GM18505 (cell line): Measurements from ENCODE around the gene YWHAG.
"Not testable (repeated sequence)": the region's sequence is repeated elsewhere in the genome, so short reads cannot be mapped to it uniquely, and the experiment has no call there.

ENCODE experiments used
- ATAC-seq: cut with Tn5 transposase; IDR thresholded peaks from one replicate; pipeline ENCODE4 v1.9.1; 2021; ENCODE audit not compliant: unreplicated experiment
- POLR2A ChIP-seq: IDR thresholded peaks from 4 replicates; pipeline ENCODE4 v1.6.1; 2011; ENCODE audit warnings: borderline replicate concordance; ENCODE audit not compliant: insufficient read depth, insufficient read length; ENCODE audit errors: extremely low read depth

YWHAG gene

GRCh38 chr7:76393116-76394031 lies 34.6 kb upstream of the YWHAG start:
- TF ChIP-seq POLR2A = peak; percentile 81
- peak; percentile 75 for ATAC-seq

GRCh38 chr7:76392531-76393115 lies 33.8 kb upstream of the YWHAG start:
- ATAC-seq = no peak
- no peak for TF ChIP-seq POLR2A

- ATAC-seq = no peak
These were observed 31.3 kb upstream of the YWHAG start for GRCh38 chr7:76390092-76390491.

GRCh38 chr7:76387789-76388188 lies 29.0 kb upstream of the YWHAG start:
- not testable (repeated sequence) for ATAC-seq

More at GRCh38 chr7:76390092-76390491, 31.3 kb upstream of the YWHAG start:
- no peak for TF ChIP-seq POLR2A

GRCh38 chr7:76386691-76387260 lies 28.0 kb upstream of the YWHAG start:
- ATAC-seq = no peak
- no peak for TF ChIP-seq POLR2A

GRCh38 chr7:76383089-76383944 lies 24.5 kb upstream of the YWHAG start:
- ATAC-seq = no peak
- TF ChIP-seq POLR2A = no peak

GRCh38 chr7:76381814-76382213 lies 23.0 kb upstream of the YWHAG start:
- TF ChIP-seq POLR2A = no peak
- no peak for ATAC-seq

- no peak for TF ChIP-seq POLR2A
- no peak for ATAC-seq
These were observed 21.8 kb upstream of the YWHAG start for GRCh38 chr7:76380623-76380966.

- no peak for TF ChIP-seq POLR2A
- ATAC-seq = no peak
These were observed 18.6 kb upstream of the YWHAG start for GRCh38 chr7:76377186-76377918.

- TF ChIP-seq POLR2A = no peak
- no peak for ATAC-seq
These were observed 16.5 kb upstream of the YWHAG start for GRCh38 chr7:76375251-76375650.

GRCh38 chr7:76372984-76373833 lies 14.4 kb upstream of the YWHAG start:
- ATAC-seq = no peak
- TF ChIP-seq POLR2A = no peak

GRCh38 chr7:76371396-76371795 lies 12.6 kb upstream of the YWHAG start:
- ATAC-seq = no peak
- TF ChIP-seq POLR2A = no peak
